ENCODE measurements around the gene C20orf141.
"Not testable (repeated sequence)": the region's sequence is repeated elsewhere in the genome, so short reads cannot be mapped to it uniquely, and the experiment has no call there.

Gene C20orf141

DNA sequence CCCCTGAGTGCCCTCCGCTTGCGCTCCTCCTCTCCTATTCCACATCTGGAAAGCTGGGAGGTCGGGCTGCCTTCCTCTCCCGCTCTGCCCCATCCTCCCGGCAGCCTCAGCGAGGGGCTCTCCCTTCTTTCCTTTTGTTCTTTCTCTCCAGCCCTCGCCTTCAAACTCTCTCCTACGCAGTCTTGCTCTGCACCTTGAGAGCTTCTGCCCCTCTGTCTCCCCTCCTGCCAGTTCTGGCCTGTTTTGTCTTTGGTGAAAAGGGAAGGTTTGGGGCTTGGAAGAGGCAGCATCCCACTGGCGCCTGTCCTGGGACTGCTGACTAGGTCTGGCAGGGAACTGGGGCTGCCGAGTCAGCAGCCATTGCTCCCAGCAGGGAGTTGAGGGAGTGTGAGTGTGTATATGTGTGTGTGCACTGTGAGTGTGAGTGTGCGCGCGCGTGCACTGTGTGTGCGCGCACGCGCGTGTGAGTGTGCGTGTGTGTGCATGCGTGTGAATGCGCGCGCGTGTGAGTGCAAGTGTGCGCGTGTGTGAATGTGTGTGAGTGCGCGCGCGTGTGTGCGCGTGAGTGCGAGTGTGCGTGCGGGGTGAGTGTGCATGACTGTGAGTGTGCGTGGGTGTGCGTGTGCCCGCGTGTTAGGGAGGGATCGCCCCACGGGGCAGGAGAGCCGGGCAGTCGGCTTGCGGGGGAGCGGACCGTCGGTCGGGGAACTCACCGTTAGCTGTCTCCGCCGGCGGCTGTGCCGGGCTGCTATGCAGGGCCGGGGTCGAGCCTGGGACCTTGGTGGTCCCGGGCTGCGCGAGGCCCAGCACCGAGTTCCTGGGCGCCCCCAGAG, 14.9 kb upstream of the C20orf141 start:
- peak; percentile 36 for DNase-seq (ENCODE audit: low spot score)

DNA sequence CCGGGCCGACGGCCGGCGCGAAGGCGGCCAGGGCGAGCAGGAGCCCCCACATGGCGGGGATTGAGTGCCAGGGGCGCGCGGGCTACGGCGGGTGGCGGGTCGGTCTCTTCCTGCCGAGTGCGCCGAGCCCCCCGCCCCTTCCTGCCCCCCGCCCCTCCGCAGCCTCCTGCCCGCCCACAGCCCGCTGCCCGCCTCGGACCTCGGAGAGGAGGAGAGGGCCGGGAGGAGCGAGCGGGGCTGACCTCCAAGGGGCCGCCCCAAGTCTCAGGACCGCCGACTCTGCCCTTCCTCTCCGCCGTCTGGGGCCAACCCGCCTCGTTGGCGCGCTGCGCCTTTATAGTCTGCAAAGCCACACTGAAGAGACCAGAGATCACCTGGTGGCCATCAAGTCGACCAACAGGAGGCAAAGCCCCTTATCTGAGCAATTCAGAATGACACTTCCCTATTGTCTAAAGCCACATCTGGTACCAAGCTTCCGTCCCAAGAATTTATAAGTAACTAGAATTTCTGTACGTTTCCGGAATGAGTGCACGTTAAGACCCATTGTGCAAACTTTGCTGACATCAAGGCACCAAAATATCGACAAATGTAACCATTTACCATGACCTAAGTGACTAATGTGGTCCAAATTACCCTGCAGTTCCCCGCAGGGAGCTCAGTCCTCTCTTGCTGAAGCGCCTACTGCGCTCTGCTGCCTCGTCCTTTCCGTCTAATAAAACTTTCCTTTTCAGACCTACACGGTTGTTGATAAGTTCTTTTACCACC, 14.1 kb upstream of the C20orf141 start, which contains the start of gene CPXM1:
Gene CPXM1, minus strand, starts transcription at position 107 of the 765 bp plus-strand sequence. Its CDS starts 55 bp downstream, at position 52.
- peak; percentile 55 for DNase-seq (ENCODE audit: low spot score)

DNA sequence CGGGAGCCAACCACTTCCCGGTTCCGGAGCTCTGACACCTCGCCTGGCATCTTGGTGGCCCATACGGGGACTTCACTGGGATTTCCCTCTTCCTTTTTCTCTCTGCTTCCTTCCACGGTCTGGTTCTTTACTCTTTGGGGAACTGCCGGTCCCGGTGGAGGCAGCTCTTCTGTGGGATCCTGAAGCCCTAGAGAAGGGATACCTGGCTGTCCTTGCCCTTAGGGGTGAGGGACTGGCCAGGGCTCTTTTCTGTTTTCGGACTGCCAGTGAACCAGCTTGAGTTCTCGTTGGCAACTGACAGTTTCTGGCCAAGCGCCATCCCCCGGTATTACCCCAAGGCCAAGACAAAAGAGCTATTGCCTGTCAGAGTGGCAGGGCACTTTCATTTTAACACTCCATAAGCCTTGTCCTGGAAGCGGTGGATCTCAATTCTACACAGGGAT, 13.5 kb upstream of the C20orf141 start:
- DNase-seq (ENCODE audit: low spot score): no peak

DNA sequence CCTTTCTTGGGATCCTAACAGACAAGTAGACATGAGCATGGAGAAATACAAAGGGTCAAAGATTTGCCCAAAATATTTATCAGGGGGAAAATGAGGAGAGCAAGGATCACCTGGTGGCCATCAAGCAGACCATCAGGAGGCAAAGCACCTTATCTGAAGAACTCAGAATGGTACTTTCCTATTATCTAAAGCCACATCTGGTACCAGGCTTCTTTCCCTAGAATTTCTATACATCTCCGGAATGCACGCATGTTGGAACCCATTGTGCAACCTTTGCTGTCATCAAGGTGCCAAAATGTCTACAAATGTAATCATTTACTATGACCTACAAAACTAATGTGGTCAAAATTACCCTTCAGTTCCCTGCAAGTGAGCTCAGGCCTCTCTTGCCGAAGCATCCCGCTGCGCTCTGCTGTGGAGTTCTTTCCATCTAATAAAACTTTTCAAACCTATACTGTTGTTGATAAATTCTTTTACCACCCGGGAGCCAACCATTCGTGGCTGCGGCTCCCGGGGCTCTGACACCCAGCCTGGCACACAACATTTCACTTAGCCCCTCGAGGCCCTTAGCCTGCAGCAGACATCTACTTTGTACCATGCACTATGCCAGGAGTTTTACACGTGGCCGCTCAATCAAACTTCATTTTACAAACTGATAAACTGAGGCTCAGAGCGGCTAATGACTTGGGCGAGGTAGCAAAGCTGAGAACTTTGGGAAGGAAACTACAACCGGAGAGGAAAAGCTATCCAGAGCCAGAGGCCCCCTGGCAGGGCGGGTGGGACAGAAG, 10.6 kb upstream of the C20orf141 start:
- DNase-seq (ENCODE audit: low spot score): no peak

DNA sequence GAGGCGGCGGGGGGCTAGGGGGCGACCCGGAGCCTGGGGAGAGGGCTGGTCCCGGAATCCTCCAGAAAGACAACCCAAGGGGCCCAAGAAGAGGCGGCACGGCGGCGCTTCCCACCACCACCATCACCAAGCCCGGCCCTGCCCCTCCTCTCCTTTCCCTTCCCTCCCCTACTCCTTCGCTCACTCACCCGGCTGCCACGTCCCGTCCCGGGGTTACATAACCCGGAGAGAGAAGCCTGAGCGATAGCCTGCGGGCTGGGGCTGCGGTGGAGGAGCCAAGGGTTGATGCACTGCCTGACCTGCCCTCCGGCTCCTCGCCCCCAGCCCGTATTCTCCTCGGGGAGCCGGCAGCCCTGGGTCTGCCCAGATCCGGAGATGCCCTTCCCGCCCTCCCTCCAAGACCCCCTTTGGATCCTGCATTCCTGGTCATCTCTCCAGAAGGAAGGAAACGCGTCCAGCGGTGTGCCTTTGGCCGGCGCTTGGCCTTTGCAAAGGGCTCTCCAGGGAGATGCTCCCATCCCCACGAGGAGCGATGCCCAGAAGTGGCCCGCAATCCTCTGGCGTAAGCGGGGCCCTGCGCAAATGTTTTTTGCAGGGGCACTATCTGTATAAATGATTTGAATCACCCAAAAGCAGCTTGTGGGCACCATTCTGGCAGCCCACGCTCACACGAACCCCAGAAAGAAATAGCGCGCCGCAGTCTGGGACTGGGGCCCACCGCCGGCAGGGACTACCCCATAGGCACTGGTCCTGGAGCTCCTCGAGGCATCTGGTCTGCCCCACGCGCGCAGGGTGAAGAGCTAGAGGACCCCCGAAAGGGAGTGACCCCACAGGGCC, 9.7 kb upstream of the C20orf141 start:
- no peak for DNase-seq (ENCODE audit: low spot score)

DNA sequence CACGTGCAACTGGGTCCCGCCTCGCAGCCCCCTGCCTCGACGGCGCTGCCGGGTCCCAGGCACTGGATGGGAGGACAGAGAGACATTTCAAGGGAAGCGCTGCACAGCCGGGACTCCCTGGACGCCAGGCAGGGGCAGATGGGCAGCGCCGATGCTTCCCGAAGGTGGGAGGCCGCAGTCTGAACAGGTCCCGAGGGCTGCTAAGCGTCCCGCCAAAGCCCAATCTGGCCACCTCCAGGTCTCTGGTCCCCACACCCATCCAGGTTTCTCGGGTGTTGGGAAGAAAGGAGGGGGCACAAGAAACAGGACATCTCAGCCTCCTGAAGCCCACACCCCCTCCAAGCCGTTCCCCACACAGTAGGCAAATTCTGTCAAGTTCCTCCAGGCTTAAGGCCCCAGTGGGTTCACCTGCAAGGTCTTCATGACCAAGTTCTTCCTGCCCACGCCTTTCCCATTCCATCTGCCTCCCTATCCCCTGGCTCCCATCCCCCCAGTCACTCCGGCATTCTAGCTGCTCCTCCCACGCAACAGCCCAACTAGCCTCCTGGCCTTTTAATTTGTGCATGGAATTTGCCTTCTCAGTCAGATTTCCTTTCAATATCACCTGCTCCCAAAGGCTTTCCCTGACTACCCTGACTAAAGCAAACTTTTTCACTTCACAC, 9.0 kb upstream of the C20orf141 start:
- DNase-seq (ENCODE audit: low spot score): no peak

DNA sequence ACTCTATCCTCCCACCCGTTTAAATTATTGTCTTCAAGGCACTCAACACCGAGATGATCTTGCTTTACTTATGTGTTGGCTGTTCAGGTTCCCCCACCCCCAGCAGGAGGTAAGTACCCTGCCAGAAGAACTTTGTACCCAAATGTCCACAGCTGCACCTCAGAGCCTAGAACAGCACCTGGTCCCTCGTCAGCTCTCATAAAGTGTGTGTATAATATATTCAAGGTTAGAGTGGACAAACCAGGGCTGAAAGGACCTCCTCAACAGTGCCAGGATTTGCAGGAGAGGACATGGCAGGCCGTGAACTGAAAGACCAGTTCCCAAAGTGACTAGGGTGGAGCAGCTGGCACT, 8.5 kb upstream of the C20orf141 start:
- DNase-seq (ENCODE audit: low spot score): no peak

DNA sequence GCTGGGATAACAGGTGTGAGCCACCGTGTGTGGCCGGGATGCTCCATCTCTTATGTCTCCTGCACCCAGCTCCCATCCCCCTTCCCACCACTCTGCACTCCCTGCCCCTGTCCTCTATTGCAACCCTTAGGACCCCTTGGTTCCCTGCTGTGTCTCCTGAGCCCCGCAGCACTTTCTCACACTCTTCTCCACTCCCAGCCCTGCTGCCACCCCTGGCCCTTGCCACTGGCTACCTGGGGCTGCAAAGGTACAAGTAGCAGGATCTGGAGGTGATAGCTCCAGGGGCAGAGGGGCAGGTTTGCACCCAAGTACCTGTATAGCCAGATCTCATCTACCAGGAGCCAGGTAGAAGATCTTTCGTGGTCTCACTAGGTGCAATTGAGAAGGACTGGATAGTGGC, 7.8 kb upstream of the C20orf141 start:
- DNase-seq (ENCODE audit: low spot score): no peak

DNA sequence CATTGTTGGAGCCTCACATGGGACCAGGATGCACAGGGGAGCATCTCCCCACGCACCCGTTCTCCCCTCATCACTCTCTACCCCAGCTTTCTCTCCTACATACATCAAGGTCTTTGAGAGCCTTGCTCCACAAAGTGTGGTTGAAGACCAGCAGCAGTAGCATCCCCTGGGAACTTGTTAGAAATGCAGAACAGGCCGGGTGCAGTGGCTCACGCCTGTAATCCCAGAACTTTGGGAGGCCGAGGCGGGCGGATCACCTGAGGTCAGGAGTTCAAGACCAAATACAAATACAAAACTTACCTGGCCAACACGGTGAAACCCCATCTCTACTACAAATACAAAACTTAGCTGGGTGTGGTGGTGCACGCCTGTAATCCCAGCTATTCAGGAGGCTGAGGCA, 6.9 kb upstream of the C20orf141 start:
- not testable (repeated sequence) for DNase-seq (ENCODE audit: low spot score)

DNA sequence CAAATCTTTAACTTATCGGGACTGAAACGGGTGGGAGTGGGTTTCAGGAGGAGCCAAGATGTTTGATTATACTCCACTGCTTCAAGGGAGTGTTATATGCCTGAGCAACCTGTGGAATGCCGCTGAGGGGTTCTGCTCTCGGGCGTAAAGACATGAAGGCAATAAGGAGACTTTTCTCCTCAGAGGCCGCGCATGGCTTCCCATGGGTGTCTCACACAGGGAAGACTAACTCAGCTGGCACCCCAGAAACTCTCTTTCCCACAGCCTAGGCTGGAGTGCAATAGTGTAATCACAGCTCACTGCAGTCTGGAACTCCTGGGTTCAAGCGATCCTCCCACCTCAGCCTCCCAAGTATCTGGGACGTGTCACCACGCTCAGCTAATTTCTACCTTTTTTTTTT, 5.1 kb upstream of the C20orf141 start:
- DNase-seq (ENCODE audit: low spot score): no peak

DNA sequence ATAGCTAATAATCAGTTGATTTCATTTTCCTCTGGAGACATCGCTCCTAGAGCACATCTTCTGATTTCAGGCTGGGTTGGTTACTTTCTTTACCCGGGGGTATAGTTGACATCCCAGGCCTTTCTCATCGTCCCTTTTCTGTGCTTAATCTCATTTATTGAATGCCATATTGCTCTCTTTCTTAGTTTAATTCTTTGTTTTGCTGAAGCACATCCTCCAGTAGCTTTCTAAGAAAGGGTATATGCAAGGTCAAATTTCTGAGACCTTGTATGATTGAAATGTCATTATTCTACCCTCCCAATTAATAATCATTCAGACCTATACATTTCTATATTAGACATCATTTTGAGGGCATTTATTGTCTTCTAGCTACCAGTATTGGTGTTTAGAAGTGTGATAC, 2.6 kb upstream of the C20orf141 start:
- no peak for DNase-seq (ENCODE audit: low spot score)

DNA sequence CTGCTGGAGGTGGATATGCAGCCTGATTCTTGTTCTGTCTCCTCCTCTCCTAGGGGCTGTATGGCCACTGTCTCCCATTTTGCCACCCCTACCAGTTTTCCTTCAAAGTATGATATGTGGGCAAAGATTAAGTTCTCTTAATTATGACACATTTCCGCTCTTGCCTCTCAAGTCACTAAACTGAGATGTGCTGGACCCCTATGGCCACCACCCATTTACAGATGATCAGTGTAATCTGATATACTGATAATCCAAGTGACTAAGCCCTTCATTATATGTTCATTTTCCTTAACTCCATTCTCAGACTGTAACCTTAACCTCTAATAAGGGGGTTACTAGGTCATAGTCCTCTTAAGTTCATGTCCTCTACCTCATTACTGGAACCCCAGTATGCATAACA, 711 bp upstream of the C20orf141 start:
- DNase-seq (ENCODE audit: low spot score): no peak

DNA sequence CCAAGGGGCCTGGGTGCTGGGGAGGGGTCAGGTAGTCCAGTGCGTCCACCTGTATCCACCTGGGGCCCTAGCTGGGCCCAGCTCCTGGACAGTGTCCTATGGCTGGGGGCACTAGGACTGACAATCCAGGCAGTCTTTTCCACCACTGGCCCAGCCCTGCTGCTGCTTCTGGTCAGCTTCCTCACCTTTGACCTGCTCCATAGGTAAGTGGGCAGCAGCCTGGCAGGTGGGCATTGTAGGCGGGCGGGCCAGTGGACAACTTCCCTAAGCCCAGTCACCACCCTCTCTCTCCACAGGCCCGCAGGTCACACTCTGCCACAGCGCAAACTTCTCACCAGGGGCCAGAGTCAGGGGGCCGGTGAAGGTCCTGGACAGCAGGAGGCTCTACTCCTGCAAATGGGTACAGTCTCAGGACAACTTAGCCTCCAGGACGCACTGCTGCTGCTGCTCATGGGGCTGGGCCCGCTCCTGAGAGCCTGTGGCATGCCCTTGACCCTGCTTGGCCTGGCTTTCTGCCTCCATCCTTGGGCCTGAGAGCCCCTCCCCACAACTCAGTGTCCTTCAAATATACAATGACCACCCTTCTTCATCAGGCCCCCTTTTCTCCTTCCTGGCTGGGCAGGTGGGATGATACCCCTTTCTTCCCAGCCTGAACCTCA, 584 bp downstream of the C20orf141 start:
- DNase-seq (ENCODE audit: low spot score): no peak

DNA sequence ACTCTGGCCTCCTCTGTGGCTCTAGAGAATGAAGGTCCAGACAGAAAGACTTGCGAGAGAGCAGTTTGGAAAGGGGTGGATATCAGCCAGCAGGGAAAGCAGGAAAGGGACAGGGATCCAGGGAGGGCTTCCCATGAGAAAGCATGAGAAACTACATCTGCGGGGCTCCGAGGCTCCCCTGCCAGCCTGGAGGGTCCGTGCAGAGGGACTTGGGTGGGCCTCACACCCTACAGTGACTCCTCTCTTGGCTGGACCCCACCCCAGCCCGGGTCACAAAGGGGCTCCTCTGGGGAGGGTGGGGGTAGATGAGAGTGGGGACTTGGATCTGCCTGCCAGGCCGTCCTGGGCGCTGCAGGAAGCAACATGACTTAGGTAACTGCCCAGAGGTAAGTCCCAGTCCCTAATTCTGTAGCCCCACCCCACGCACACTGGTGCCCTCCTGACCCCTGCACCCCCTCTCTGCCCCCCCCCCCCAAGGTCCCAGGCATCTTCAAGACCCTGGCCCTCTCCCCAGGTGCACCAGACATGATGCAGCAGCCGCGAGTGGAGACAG, 1.3 kb downstream of the C20orf141 start, which contains the start of gene TMEM239:
Gene TMEM239, plus strand, starts transcription at position 335 of the 553 bp plus-strand sequence. Its CDS starts 191 bp downstream, at position 526.
- DNase-seq (ENCODE audit: low spot score): no peak

DNA sequence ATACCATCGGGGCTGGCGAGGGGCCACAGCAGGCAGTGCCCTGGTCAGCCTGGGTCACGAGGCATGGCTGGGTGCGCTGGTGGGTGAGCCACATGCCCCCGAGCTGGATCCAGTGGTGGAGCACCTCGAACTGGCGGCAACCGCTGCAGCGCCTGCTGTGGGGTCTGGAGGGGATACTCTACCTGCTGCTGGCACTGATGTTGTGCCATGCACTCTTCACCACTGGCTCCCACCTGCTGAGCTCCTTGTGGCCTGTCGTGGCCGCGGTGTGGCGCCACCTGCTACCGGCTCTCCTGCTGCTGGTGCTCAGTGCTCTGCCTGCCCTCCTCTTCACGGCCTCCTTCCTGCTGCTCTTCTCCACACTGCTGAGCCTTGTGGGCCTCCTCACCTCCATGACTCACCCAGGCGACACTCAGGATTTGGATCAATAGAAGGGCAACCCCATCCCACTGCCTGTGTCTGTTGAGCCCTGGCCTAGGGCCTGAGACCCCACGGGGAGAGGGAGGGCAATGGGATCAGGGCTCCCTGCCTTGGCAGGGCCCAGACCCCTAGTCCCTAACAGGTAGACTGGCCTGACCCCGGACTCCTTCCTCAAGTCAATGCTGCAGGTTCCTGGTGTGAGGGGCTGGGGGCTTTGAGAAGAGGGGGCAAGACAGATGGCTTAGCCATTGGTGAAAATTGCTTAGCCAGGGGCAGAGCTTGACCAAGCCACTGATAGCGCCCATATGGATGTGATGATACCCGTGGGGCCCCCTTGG, 2.0 kb downstream of the C20orf141 start:
- no peak for DNase-seq (ENCODE audit: low spot score)

DNA sequence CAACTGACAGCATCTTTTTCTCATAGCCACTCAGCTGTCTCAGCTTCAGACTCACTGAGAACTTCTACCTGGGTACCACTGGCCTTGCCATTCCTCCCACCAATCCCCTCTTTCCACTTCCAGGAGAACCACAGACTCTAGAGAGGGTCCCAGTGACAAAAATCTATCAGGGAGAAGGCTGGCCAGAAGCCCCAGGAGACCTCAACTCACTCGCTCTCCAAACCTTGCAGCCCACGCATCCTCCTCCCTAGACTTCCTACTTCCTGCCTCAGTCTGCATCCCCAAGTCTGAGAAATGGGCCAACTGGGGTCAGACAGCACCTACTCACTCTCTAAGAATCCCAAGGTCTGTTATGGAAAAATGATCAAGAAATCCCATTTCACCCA, 2.5 kb downstream of the C20orf141 start:
- no peak for DNase-seq (ENCODE audit: low spot score)

DNA sequence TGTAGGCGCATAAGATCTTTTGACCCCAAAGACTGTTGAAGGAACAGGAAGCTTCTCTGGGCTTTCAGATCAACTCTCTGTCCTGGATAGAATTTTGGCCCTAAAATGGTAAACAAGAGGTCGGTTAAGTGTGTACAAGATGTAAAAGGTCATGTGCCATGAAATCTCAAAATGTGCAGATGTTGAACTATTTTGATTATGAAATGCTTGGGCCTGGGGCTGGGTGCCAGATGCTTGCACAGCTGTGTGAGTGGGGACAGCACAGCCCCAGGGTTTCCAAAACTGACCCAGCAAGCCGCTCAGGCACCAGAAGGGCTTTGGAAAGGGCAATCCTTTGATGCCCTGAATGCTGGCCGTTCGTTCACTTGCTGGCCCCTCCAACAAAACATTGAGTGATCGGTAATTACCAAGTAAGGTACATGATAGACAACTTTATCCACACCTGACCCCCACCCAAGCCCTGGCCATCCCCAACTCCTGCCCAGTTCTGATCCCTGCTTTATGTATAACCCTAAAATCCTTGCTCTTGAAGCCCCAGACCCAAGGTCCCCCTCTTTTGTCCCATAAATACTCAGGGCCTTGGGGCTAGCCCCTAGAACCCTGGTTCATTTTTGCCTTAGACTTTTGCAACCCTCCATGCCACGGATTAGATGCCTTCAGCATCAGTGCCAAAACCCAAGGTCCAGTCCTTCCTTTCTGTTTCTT, 3.3 kb downstream of the C20orf141 start:
- no peak for DNase-seq (ENCODE audit: low spot score)

DNA sequence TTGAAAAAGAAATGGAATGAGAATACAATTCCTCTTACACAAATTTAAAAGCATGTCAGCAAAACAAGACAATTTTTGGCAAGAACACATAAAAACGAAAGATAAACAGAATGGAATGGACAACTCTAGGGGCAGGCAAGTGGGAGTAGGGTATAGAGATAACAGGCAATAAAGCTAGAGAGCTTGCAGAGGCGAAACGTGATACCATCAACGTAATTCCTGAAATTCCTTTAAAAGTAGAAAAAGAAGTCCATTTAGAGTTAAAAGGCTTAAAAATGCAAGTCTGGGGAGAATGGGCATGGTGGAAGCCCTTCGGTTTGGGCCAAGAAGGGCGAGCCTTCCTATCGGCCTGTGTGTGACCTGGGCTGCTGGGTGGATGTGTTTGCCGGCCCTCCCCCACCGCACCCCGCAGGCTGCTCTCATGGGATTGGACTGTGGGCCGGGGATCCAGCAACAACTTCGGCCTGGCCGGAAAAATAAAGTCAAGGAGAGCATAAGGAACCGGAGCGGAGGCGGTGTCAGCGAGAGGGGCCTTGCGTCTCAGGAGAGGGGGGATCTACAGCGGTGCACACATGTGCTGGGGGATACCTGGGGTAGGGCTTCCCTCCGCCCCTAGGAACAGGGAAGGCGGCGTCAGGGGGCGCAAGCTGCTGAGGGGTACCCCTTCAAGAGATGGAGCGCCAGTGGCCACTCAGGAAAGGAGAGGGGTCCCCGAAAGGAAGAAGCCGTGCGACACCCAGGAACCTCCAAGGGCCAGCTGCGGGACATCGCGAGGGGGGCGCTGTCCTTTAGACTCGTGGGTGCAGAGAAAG, 5.5 kb downstream of the C20orf141 start:
- no peak for DNase-seq (ENCODE audit: low spot score)

Data from germinal center (tissue), 1 donor.